ENCODE data around the gene HIGD1A.
A peak's percentile ranks its signal among the peaks of the same experiment; 100 is the strongest.
"Not testable (repeated sequence)": the region's sequence is repeated elsewhere in the genome, so short reads cannot be mapped to it uniquely, and the experiment has no call there.

HIGD1A gene

GRCh38 chr3:42814914-42815507 is 10.7 kb upstream of the HIGD1A start:
- H3K9me3 Mint-ChIP-seq: no peaks in the 10 kb centered on the region
- H3K4me1 Mint-ChIP-seq (ENCODE audit: low read depth): no peaks in the 10 kb centered on the region
- no peak for DNase-seq
- H3K36me3 Mint-ChIP-seq (ENCODE audit: low read depth): no peaks in the 10 kb centered on the region
- no peak overlapping the region for H3K27ac Mint-ChIP-seq
- H3K27me3 Mint-ChIP-seq: no peaks in the 10 kb centered on the region
- no peak overlapping the region for H3K4me3 Mint-ChIP-seq

- Mint-ChIP-seq H3K9me3 (no peaks in the 10 kb centered on the region), H3K4me1 (ENCODE audit: low read depth) (no peaks in the 10 kb centered on the region), H3K36me3 (ENCODE audit: low read depth) (no peaks in the 10 kb centered on the region), H3K27me3 (no peaks in the 10 kb centered on the region), H3K4me3 (no peak overlapping the region), H3K27ac (no peak overlapping the region)
- DNase-seq: no peak
Measured at GRCh38 chr3:42814246-42814645, 10.0 kb upstream of the HIGD1A start.

GRCh38 chr3:42811118-42811883 is 7.0 kb upstream of the HIGD1A start:
- DNase-seq; H3K4me1 Mint-ChIP-seq (ENCODE audit: low read depth); H3K27me3 Mint-ChIP-seq; H3K36me3 Mint-ChIP-seq (ENCODE audit: low read depth); H3K4me3 Mint-ChIP-seq; H3K27ac Mint-ChIP-seq; H3K9me3 Mint-ChIP-seq: not testable (repeated sequence)

- peaks cover 11% of the 10 kb centered on the region for H3K27me3 Mint-ChIP-seq
- H3K27ac Mint-ChIP-seq; H3K4me3 Mint-ChIP-seq; H3K9me3 Mint-ChIP-seq; H3K4me1 Mint-ChIP-seq (ENCODE audit: low read depth); H3K36me3 Mint-ChIP-seq (ENCODE audit: low read depth); DNase-seq: not testable (repeated sequence)
Measured at GRCh38 chr3:42810706-42811105, 6.4 kb upstream of the HIGD1A start.

GRCh38 chr3:42809202-42809601 is 4.9 kb upstream of the HIGD1A start, which contains the start of gene ACKR2:
Gene ACKR2, plus strand, starts transcription at chr3:42809445. Its CDS starts 55,058 bp downstream, at chr3:42864503.
- no peak for DNase-seq
- Mint-ChIP-seq H3K4me3 (no peak within 1 kb of the TSS), H3K27ac (no peak within 1 kb of the TSS), H3K36me3 (ENCODE audit: low read depth) (peaks cover under 1% of the 10 kb centered on the region), H3K27me3 (peaks cover 18% of the 10 kb centered on the region), H3K4me1 (ENCODE audit: low read depth) (peaks cover 8% of the 10 kb centered on the region), H3K9me3 (no peaks in the 10 kb centered on the region)

- peaks cover 18% of the 10 kb centered on the region for H3K27me3 Mint-ChIP-seq
- H3K4me1 Mint-ChIP-seq (ENCODE audit: low read depth): peaks cover 12% of the 10 kb centered on the region
- no peak for DNase-seq
- H3K4me3 Mint-ChIP-seq: no peak overlapping the region
- H3K9me3 Mint-ChIP-seq: no peaks in the 10 kb centered on the region
- H3K27ac Mint-ChIP-seq: no peak overlapping the region
- H3K36me3 Mint-ChIP-seq (ENCODE audit: low read depth): peaks cover 14% of the 10 kb centered on the region
Measured at GRCh38 chr3:42807929-42808328, 3.6 kb upstream of the HIGD1A start.

GRCh38 chr3:42805141-42805821 is 991 bp upstream of the HIGD1A start:
- Mint-ChIP-seq H3K27ac (no peak overlapping the region), H3K4me1 (ENCODE audit: low read depth) (peaks cover 34% of the 10 kb centered on the region), H3K4me3 (peak overlapping the region; percentile 98), H3K36me3 (ENCODE audit: low read depth) (peaks cover 34% of the 10 kb centered on the region), H3K9me3 (no peaks in the 10 kb centered on the region), H3K27me3 (peaks cover 18% of the 10 kb centered on the region)
- no peak for DNase-seq

GRCh38 chr3:42804831-42805132 is 492 bp upstream of the HIGD1A start:
- Mint-ChIP-seq H3K36me3 (ENCODE audit: low read depth) (peaks cover 36% of the 10 kb centered on the region), H3K27me3 (peaks cover 18% of the 10 kb centered on the region), H3K4me1 (ENCODE audit: low read depth) (peaks cover 35% of the 10 kb centered on the region), H3K27ac (peak overlapping the region; percentile 95), H3K4me3 (peak overlapping the region; percentile 98), H3K9me3 (no peaks in the 10 kb centered on the region)
- DNase-seq: no peak

- Mint-ChIP-seq H3K4me1 (ENCODE audit: low read depth) (peaks cover 38% of the 10 kb centered on the region), H3K9me3 (no peaks in the 10 kb centered on the region), H3K27me3 (peaks cover 18% of the 10 kb centered on the region), H3K27ac (peak overlapping the region; percentile 95), H3K4me3 (peak overlapping the region; percentile 98), H3K36me3 (ENCODE audit: low read depth) (peaks cover 42% of the 10 kb centered on the region)
- DNase-seq: peak; percentile 31
Measured at GRCh38 chr3:42803414-42804105, 730 bp downstream of the HIGD1A start.

GRCh38 chr3:42802876-42803413 is 1.3 kb downstream of the HIGD1A start:
- H3K27me3 Mint-ChIP-seq: peaks cover 18% of the 10 kb centered on the region
- no peak for DNase-seq
- H3K27ac Mint-ChIP-seq: peak overlapping the region; percentile 95
- H3K4me1 Mint-ChIP-seq (ENCODE audit: low read depth): peaks cover 38% of the 10 kb centered on the region
- H3K4me3 Mint-ChIP-seq: peak overlapping the region; percentile 98
- peaks cover 42% of the 10 kb centered on the region for H3K36me3 Mint-ChIP-seq (ENCODE audit: low read depth)
- no peaks in the 10 kb centered on the region for H3K9me3 Mint-ChIP-seq

GRCh38 chr3:42801784-42802183 is 2.5 kb downstream of the HIGD1A start:
- Mint-ChIP-seq H3K27ac (no peak overlapping the region), H3K36me3 (ENCODE audit: low read depth) (peaks cover 42% of the 10 kb centered on the region), H3K4me3 (no peak overlapping the region), H3K9me3 (no peaks in the 10 kb centered on the region), H3K27me3 (peaks cover 15% of the 10 kb centered on the region), H3K4me1 (ENCODE audit: low read depth) (peaks cover 38% of the 10 kb centered on the region)
- DNase-seq: no peak

- Mint-ChIP-seq H3K4me3 (no peak overlapping the region), H3K27me3 (peaks cover 9% of the 10 kb centered on the region), H3K4me1 (ENCODE audit: low read depth) (peaks cover 41% of the 10 kb centered on the region), H3K36me3 (ENCODE audit: low read depth) (peaks cover 45% of the 10 kb centered on the region), H3K27ac (no peak overlapping the region), H3K9me3 (no peaks in the 10 kb centered on the region)
- no peak for DNase-seq
Measured at GRCh38 chr3:42801048-42801620, 3.2 kb downstream of the HIGD1A start.

- Mint-ChIP-seq H3K27me3 (peaks cover 2% of the 10 kb centered on the region), H3K4me3 (no peak overlapping the region), H3K27ac (no peak overlapping the region), H3K36me3 (ENCODE audit: low read depth) (peaks cover 51% of the 10 kb centered on the region), H3K9me3 (no peaks in the 10 kb centered on the region), H3K4me1 (ENCODE audit: low read depth) (peaks cover 47% of the 10 kb centered on the region)
- no peak for DNase-seq
Measured at GRCh38 chr3:42800251-42800650, 4.0 kb downstream of the HIGD1A start.

- H3K4me1 Mint-ChIP-seq (ENCODE audit: low read depth): peaks cover 43% of the 10 kb centered on the region
- H3K36me3 Mint-ChIP-seq (ENCODE audit: low read depth): peaks cover 57% of the 10 kb centered on the region
- H3K27ac Mint-ChIP-seq: no peak overlapping the region
- H3K4me3 Mint-ChIP-seq: no peak overlapping the region
- H3K9me3 Mint-ChIP-seq: no peaks in the 10 kb centered on the region
- DNase-seq: no peak
- no peaks in the 10 kb centered on the region for H3K27me3 Mint-ChIP-seq
Measured at GRCh38 chr3:42799376-42799775, 4.9 kb downstream of the HIGD1A start.
